ENCODE results near the gene FAM227B. TPM values are rescaled to one million over a fixed set of nuclear protein-coding genes. Genes with fewer than 3 reads are reported as not detected.
"Not testable (repeated sequence)": the region's sequence is repeated elsewhere in the genome, so short reads cannot be mapped to it uniquely, and the experiment has no call there.

FAM227B gene
- total RNA-seq, 1 donor from 2014 or later = 5.1 TPM

DNA sequence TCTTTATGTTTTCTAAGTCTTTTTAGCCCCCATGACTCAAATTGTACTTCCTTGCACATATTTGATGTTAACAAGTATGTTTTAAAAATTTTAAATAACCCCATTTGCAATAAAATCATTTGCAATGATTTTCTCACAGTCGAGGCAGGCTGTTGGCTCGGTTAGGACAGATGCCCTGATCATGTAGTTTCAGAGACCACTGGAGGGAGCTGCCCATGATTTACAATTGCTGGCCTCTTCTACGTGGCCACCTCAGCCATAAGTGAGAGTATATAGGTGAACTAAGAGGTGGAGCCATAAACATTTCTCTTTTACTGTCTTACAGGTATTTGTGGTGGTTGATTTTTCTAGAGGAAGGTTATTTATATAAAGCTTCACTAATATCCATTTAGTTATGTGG is 1.9 kb upstream of the FAM227B start:
- Histone ChIP-seq H3K27ac (no peak overlapping the region), H3K9me3 (peaks cover 9% of the 10 kb centered on the region), H3K27me3 (ENCODE audit: low read depth) (no peaks in the 10 kb centered on the region), H3K4me1 (peaks cover 29% of the 10 kb centered on the region), H3K4me3 (peak overlapping the region; percentile 78), H3K36me3 (peaks cover 13% of the 10 kb centered on the region)
- ATAC-seq (no peak), DNase-seq (no peak)
- intact Hi-C loops (cut with DNase I) = no loop called here
- no peak for TF ChIP-seq CTCF (IDR thresholded peaks at IDR 0.05)

DNA sequence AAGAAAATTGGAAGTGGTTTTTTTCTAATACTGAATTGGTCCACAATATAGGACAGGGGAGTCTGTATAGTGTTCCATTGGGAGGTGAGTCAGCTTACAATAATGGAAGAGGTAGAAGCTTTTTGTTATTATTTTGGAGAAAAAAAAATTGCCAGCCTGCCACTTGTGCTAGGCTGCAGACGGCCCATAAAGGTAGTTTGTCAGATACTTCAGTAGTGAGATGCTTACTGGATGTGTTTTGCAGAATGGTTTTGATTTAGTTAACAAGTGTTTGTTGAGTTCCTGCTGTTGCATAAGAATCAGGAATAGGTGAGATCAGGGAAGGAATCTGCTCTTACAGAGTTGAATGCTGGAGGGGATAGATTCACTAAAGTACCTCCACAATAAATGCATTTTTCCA is 1.3 kb upstream of the FAM227B start:
- no peak for TF ChIP-seq CTCF (IDR thresholded peaks at IDR 0.05)
- Histone ChIP-seq H3K9me3 (peaks cover 9% of the 10 kb centered on the region), H3K36me3 (peaks cover 9% of the 10 kb centered on the region), H3K27me3 (ENCODE audit: low read depth) (no peaks in the 10 kb centered on the region), H3K27ac (peak overlapping the region; percentile 94), H3K4me3 (peak overlapping the region; percentile 78), H3K4me1 (peaks cover 23% of the 10 kb centered on the region)
- intact Hi-C loops (cut with DNase I) = no loop called here
- ATAC-seq (no peak), DNase-seq (no peak)

GRCh38 chr15:49621401-49621811 is 788 bp upstream of the FAM227B start:
- DNase-seq = no peak
- intact Hi-C loops (cut with DNase I) = no loop called here

DNA sequence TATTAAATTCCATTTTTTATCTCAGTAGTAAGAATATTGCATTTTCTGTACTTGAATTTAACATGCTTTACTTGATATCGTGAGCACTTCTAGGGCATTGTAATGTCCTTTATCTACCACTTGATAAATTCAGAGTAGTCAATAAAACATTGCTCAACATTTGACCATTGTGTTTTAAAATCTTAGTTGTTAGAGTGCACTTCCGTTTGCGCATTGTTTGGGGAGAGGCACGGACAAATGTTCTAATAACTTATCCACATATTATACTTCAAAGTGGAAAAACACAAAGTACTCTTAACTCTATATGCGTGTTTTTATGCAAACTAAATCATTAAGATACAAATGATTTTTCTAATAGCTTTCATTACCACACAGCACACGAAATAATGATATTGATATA is 419 bp downstream of the FAM227B start:
- intact Hi-C loops (cut with DNase I) = no loop called here
- peak; percentile 40 to 53 for ATAC-seq
- H3K36me3 ChIP-seq = no peaks in the 10 kb centered on the region
- peak overlapping the region; percentile 78 for H3K4me3 ChIP-seq
- H3K27ac ChIP-seq = peak overlapping the region; percentile 94
- H3K9me3 ChIP-seq = peaks cover under 1% of the 10 kb centered on the region
- no peaks in the 10 kb centered on the region for H3K27me3 ChIP-seq (ENCODE audit: low read depth)
- peak; percentile 16 for TF ChIP-seq CTCF (IDR thresholded peaks at IDR 0.05)
- no peak for DNase-seq
- peaks cover 23% of the 10 kb centered on the region for H3K4me1 ChIP-seq

More at GRCh38 chr15:49621401-49621811, 788 bp upstream of the FAM227B start:
- TF ChIP-seq CTCF (IDR thresholded peaks at IDR 0.05) = no peak
- Histone ChIP-seq H3K27ac (peak overlapping the region; percentile 94), H3K9me3 (peaks cover 9% of the 10 kb centered on the region), H3K27me3 (ENCODE audit: low read depth) (no peaks in the 10 kb centered on the region), H3K4me1 (peaks cover 23% of the 10 kb centered on the region), H3K4me3 (peak overlapping the region; percentile 78), H3K36me3 (peaks cover 9% of the 10 kb centered on the region)
- ATAC-seq = peak in 1 of 2 donors; percentile 15

- H3K27me3 ChIP-seq (ENCODE audit: low read depth) = no peaks in the 10 kb centered on the region
- DNase-seq (no peak), ATAC-seq (no peak)
- H3K27ac ChIP-seq = peak overlapping the region; percentile 94
- no peak for TF ChIP-seq CTCF (IDR thresholded peaks at IDR 0.05)
- no peaks in the 10 kb centered on the region for H3K36me3 ChIP-seq
- H3K9me3 ChIP-seq = peaks cover 7% of the 10 kb centered on the region
- intact Hi-C loops (cut with DNase I) = no loop called here
- peaks cover 23% of the 10 kb centered on the region for H3K4me1 ChIP-seq
- H3K4me3 ChIP-seq = no peak overlapping the region
Measured at GRCh38 chr15:49619226-49619625, 1.4 kb downstream of the FAM227B start.

- H3K27ac ChIP-seq; H3K4me1 ChIP-seq; intact Hi-C loops (cut with DNase I); ATAC-seq; H3K27me3 ChIP-seq (ENCODE audit: low read depth); H3K9me3 ChIP-seq; H3K36me3 ChIP-seq; DNase-seq; H3K4me3 ChIP-seq: not testable (repeated sequence)
Measured at GRCh38 chr15:49612240-49612639, 8.4 kb downstream of the FAM227B start.
